NCI-H146 treated with DMSO at 0.1 percent for 48 hours (cell line): ENCODE measurements around the gene BMP7.
"Not testable (repeated sequence)": the region's sequence is repeated elsewhere in the genome, so short reads cannot be mapped to it uniquely, and the experiment has no call there.

Experiments
- DNase-seq: peaks from one replicate; lab custom pipeline; 2025; ENCODE audit not compliant: unreplicated experiment; lab: John Stamatoyannopoulos, UW

The BMP7 gene

GRCh38 chr20:57195023-57195422, 71.4 kb downstream of the BMP7 start:
- no peak for DNase-seq

- DNase-seq: no peak
These were observed 72.3 kb downstream of the BMP7 start for GRCh38 chr20:57194154-57194553.

- DNase-seq: no peak
These were observed 73.3 kb downstream of the BMP7 start for GRCh38 chr20:57193094-57193493.

DNA sequence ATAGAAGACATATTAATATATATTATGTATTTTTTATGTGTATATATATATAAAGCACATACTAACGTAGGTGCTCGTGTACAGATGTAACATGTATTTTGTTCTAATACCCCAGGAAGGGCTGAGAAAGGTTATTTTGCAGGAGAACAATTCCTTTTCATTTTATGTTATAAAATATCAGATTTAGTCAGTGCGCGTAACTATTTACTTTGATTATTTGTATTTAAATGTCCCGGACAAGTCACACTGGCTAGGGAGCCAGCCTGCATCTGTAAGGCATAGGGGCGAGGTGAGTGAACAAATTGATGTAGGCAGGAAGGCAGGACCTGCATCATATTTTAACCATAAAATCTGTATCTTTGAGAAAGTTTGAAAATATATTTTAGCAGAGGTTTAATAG, 74.1 kb downstream of the BMP7 start:
- no peak for DNase-seq

GRCh38 chr20:57191265-57191638, 75.2 kb downstream of the BMP7 start:
- DNase-seq: not testable (repeated sequence)

DNA sequence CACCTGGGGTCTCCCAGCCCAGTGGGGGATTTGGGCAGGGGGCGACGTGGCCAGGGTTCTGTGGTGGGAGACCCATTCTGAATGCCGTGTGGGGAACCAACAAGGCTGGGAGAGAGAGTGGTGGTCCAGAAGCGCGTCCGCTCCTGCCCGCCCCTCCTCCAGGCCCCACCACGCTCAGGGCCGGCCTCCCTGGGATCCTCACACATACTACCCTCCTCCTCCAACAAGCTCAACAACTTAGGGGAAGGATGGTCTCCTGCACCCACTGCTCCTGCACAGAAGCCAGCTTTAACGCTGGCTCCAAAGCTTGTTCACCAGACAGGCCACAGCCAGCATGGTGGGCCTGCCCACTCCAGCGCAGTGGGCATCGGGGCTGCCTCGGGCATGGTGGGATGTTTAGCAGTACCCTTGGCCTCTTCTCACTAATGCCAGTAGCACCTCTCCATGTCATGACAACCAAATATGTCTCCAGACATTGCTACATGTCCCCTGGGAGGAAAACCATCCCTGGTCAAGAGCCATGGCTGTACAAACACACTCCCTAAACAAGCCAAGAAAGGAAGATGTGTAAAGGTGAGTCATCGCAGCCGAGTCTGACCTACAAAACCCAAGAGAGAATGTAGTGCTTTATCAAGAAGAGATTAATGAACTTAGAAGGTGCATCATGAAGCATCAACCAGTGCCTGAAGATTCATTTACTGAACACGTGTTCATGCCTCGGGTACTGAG, 75.7 kb downstream of the BMP7 start:
- no peak for DNase-seq

GRCh38 chr20:57189713-57190112, 76.7 kb downstream of the BMP7 start:
- DNase-seq: no peak

- no peak for DNase-seq
These were observed 77.8 kb downstream of the BMP7 start for GRCh38 chr20:57188576-57189079.

- DNase-seq: no peak
These were observed 78.4 kb downstream of the BMP7 start for GRCh38 chr20:57188056-57188455.

DNA sequence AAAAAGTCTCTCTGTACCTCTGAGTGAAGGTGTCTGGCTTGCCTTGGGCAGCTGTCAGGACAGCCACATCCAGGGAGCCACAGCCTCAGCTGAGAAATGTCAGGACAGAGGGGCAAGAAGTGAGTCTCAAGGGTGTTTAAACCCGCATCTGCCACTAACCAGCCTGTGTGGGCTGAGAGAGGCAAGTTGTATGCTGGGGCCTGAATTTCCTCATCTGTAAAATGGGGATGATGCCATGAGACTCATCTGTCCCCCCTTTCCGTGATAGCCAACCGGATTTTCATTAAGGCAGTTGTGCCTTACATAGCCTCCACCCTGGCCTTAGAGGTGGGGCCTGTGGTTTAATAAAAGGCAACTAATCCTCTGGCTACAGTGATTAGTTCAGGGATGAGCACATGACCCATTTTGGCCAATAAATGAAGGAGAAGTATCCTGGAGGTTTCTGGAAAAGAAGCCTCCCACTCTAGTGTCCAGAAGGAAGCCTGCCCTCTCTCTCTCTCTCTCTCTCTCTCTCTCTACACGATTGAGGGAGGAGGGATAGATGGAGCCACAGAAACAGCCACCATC, 79.3 kb downstream of the BMP7 start:
- no peak for DNase-seq

DNA sequence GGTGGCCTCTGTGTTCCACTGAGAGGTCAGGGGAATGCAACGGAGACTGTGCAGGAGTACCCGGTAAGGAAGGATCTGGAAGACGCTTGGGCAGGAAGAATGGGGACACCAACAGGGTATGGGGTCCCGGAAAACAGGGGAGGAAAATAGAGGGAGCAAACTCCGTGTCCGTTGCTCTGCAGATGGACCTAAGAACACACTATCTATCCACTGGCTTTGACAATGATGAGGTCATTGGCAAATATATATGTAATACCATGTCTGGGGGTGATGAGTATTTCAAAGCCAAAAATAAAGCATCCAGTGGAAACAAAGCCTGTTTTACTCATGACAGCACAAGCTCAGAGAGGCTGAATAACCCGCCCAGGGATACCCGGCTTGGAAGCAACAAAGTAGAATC, 80.2 kb downstream of the BMP7 start:
- DNase-seq: no peak

DNA sequence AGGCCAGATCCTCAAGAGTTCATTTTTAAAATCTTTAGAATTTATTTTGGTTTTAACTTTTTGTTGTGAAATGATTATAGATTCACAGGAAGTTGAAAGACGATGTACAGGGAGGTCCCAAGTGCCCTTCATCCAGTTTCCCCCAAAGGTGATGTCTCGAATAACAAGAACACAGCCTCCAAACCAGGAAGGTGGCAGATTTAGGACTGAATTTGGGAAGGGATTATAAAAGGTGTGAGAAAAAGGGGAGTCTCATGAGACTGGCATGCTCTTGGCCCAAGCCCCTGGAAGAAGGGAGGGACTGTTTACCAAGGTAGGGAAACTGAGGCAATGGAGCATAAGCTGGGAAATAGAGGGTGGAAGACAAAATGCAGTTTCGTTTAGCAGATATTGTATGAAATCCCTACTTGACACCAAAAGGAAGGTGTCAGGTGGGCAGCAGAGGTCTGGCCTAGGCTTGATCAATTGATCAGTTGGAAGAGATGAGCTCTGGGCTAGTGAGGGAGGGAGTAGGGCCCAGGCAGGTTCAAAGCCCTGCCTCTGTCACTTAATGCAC, 81.2 kb downstream of the BMP7 start:
- no peak for DNase-seq

- DNase-seq: no peak
These were observed 82.9 kb downstream of the BMP7 start for GRCh38 chr20:57183457-57184009.

DNA sequence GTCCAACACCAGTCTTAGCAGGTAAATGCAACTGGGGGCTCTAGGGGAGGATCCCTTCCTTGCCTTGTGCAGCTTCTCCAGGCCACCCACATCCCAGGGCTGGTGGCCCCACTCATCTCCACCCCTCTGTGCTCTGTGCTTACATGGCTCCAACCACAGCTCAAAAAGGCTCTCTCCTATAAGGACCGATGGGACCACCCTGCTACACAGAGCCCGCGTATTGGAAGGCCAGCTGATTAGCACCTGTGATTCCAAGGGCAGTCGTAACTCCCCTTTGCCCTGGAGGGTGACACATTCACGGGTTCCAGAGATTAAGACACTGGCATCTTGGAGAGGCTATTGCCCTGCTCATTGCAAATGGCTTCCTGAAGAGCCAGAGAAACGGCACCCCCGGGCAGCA, 84.8 kb downstream of the BMP7 start:
- no peak for DNase-seq

DNA sequence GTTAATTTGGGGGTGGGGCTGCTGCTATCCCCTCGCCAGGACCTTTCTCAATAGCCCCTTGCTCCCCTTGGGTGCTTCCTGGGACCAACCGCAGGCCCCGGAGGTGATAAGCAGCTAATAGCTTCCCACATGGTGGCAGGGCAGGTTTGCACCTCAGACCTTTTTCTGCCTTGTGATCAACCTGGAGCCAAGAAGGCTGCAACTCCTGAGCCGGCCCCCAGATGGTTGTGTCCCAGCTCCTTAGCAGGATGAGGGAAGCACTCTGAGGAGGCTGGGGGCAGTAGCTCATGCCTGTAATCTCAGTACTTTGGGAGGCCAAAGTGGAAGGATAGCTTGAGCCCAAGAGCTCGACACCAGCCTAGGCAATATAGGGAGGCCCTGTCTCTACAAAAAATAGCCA, 85.5 kb downstream of the BMP7 start:
- no peak for DNase-seq

DNA sequence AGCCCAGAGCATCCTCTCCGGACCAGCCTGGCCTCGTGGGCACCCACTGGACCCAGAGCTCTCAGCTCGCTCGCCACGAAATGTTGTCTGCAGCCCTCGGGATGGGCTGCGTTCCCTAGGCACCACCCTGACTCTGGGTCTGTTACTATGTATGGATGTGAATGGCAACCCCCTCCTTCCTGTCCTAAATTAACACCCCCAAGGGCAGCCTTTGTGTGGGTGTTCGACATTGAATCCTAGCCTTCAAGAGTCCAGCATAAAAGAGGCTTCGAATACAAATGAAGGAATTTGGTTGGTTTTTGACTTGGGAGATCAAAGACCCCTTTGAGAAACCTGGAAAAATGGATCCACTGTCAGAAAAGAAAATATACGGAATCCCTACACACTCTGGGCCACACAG, 86.1 kb downstream of the BMP7 start:
- no peak for DNase-seq

GRCh38 chr20:57179265-57179664, 87.2 kb downstream of the BMP7 start:
- DNase-seq: no peak

DNA sequence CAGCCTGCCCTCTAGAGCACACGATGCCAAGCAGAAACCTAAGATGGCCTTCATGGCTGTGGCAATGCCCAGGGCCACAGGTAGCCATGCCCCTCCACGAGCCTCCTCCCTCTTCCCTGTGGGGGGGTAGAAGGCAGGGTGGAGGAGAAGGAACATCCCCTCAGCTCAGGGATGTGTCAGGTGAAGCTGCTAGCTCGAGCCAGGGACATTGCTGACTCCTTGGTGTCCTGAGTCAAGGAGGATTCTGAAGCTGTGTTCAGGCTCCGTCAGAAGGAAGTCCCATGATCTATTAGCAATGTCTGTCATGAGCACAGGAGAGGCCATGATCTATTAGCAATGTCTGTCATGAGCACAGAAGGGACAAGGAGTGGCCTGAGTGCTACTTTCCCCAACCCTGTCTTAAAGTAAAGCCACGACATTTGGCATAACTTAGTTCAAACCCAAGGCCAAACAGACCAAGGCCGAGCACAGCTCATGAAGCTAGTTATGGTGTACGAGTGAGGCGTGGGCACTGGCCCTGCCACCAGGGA, 87.8 kb downstream of the BMP7 start:
- no peak for DNase-seq

DNA sequence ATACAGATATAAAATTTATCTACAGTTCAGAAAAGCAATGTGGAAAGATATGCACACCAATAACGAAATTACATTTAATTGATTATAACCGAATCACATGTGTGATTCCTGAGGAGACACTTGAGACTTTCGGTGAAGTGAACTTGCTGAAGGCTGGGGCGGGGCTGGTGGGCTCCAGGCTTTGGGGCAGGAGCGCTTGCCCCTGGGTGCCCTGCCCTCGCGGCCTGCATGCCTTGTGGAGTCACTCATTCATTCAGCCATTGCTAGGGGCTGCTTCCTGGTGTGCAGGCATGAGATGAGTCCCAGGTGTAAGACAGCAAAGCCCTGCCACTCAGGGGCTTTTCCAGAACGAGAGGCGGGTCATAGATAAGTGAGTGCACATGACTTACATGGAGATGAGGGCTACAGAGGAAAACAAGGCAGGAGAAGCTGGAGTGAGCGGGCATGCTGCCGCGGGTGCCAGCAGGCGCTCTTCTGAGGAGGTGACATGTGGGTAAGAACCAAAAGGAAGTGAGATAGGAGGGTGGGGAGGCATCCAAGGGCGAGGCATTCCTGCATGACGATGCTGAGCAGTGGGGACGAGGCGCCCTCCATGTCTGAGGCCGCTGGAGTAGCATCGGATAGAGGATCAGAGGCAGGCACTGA, 88.7 kb downstream of the BMP7 start:
- no peak for DNase-seq

DNA sequence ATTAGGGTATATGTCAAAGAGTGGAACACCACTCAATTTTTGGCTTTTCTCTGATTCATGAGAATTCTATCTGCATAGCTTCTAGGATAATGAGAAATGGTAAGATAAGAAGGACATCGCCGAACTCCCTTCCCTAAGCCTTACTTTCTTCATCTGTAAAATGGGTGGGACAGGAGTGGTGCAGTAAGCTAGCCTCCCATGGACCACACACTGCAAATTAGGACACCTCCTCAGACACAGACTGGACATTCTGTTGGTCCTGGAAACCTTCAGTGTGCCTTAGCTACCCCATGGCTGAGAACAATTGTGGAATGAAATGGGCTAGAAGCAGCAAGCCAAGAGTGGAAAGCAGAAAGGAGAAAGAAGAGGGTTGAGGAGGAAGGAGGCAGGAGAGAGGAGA, 89.6 kb downstream of the BMP7 start:
- no peak for DNase-seq

- DNase-seq: no peak
These were observed 90.9 kb downstream of the BMP7 start for GRCh38 chr20:57175397-57176010.
